Prostate gland (tissue), 2 donors: ENCODE measurements around the gene RRP1B. TPM values are rescaled to one million over a fixed set of nuclear protein-coding genes. Genes with fewer than 3 reads are reported as not detected.

Experiments used
- DNase-seq: peaks from one replicate; pipeline ENCODE4 v3.0.0-alpha.2; 2019; ENCODE audit warnings: low spot score
- H3K27ac ChIP-seq, 2 donors: fragments of 200-600 bp; sonication (generic); 2 replicates each; pipeline ENCODE4 v1.5.1; 2017 to 2019
- H3K27me3 ChIP-seq: fragments of 200-600 bp; sonication (generic); replicated peaks from 2 replicates; pipeline ENCODE4 v1.5.1; 2019; ENCODE audit not compliant: insufficient read depth
- H3K36me3 ChIP-seq, 2 donors: fragments of 200-600 bp; sonication (generic); 1 replicate in 1 of 2; 2 replicates in 1 of 2; pipeline versions ENCODE4 v1.5.1 to v1.8.1; 2017 to 2019
- H3K4me1 ChIP-seq: fragments of 200-600 bp; sonication (generic); replicated peaks from 2 replicates; pipeline ENCODE4 v1.5.1; 2019
- H3K4me3 ChIP-seq, 2 donors: fragments of 200-600 bp; sonication (generic); 2 replicates each; pipeline ENCODE4 v1.5.1; 2017 to 2019
- H3K9me3 ChIP-seq: fragments of 200-600 bp; sonication (generic); 2 replicates; pipeline ENCODE4 v1.5.1; 2017
- POLR2A ChIP-seq: fragments of 450-650 bp; IDR thresholded peaks from one replicate; pipeline ENCODE4 v1.6.1; 2016; ENCODE audit warnings: antibody characterized with exemption, mild to moderate bottlenecking
- POLR2AphosphoS5 ChIP-seq: sonication (generic); formaldehyde crosslinking; IDR thresholded peaks from one replicate; pipeline ENCODE4 v1.6.1; 2017; ENCODE audit warnings: antibody characterized with exemption
- WGBS: methylation state at CpG from one replicate; pipeline ENCODE4 v1.1.5; 2018; 5-methylcytosine and 5-hydroxymethylcytosine counted together
- intact Hi-C: fragments of 100-400 bp; cut with DNase I; formaldehyde crosslinking; loops from one replicate; pipeline ENCODE4 v1.14.2; 2022
- total RNA-seq, 2 donors: library from RNA; depleted of rRNA; stranded (reverse); fragments of >200 nt; gene quantifications; one replicate each; pipeline ENCODE4 v1.1.0, GENCODE V29; 2016
- TF ChIP-seq, protein P1 (sequence below), 4 experiments: fragments of 200-600 bp in 2 of 4; fragments of 450-650 bp in 2 of 4; sonication (generic) in 2 of 4; IDR thresholded peaks; 1 replicate in 3 of 4; 2 replicates in 1 of 4; pipeline ENCODE4 v1.5.1; 2016 to 2019; ENCODE audit warnings: antibody characterized with exemption in 4 of 4, mild to moderate bottlenecking in 2 of 4, moderate library complexity in 2 of 4

The RRP1B gene, protein sequence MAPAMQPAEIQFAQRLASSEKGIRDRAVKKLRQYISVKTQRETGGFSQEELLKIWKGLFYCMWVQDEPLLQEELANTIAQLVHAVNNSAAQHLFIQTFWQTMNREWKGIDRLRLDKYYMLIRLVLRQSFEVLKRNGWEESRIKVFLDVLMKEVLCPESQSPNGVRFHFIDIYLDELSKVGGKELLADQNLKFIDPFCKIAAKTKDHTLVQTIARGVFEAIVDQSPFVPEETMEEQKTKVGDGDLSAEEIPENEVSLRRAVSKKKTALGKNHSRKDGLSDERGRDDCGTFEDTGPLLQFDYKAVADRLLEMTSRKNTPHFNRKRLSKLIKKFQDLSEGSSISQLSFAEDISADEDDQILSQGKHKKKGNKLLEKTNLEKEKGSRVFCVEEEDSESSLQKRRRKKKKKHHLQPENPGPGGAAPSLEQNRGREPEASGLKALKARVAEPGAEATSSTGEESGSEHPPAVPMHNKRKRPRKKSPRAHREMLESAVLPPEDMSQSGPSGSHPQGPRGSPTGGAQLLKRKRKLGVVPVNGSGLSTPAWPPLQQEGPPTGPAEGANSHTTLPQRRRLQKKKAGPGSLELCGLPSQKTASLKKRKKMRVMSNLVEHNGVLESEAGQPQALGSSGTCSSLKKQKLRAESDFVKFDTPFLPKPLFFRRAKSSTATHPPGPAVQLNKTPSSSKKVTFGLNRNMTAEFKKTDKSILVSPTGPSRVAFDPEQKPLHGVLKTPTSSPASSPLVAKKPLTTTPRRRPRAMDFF
- 10 to 100 TPM; 22.7 to 38.3 TPM for total RNA-seq

DNA sequence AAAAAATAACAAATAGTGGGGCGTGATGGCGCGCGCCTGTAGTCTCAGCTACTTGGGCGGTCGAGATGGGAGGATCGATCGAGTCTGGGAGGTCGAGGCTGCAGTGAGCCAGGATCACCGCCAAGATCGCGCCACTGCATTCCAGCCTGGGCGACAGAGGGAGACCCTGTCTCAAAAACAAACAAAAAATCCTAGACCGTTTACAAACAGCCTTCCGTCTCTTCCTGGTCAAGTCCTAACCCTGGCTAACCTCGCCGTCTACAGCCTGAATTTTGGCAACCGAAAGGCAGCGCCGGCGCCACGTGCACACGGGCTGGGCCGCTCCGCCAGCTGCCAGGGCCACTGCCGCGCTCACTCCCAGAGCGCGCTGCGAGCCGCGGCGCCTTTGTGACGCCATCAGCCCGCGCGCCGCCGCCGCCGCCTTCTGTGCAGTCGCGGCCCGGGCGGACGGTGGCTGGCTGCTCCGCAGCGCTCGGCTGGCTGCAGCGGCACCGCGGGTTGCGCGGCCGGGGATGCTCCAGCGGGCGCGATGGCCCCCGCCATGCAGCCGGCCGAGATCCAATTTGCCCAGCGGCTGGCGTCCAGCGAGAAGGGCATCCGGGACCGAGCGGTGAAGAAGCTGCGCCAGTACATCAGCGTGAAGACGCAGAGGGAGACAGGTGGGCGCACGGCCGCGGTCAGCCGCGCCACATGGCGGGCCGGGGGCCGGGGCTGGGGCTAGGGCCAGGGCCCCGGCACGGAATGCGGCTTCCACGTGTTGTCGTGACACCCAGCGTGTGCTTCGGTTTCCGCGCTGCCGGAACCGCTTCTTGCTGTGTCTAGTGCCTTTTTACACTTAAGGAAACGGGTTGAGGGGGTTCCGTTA lies at the start of gene RRP1B, which contains the start of gene HSF2BP:
RRP1B (plus strand) TSS at position 425 of the 865 bp plus-strand sequence; CDS start at position 530, 105 bp downstream.
HSF2BP (minus strand) TSS at position 353 of the 865 bp plus-strand sequence. CDS start 1,392 bp downstream, outside the sequence.
- 3% methylated on average over 92 of the region's 92 CpGs for WGBS
- Histone ChIP-seq H3K9me3 (no peaks in the 10 kb centered on the region), H3K4me3 (peak within 1 kb of the TSS; percentile 72 to 87), H3K27ac (peak within 1 kb of the TSS; percentile 72 to 76), H3K27me3 (no peaks in the 10 kb centered on the region), H3K4me1 (peaks cover 7% of the 10 kb centered on the region), H3K36me3 (no peaks in the 10 kb centered on the region)
- DNase-seq, result peak; percentile 71
- intact Hi-C loops, result loop anchor here (5.0 kb wide), 1 partner anchor 128 kb away; the partner anchor contains the start of gene RRP1
- TF ChIP-seq POLR2A (peak; percentile 58), POLR2AphosphoS5 (peak; percentile 27)
- TF ChIP-seq, protein P1, sequence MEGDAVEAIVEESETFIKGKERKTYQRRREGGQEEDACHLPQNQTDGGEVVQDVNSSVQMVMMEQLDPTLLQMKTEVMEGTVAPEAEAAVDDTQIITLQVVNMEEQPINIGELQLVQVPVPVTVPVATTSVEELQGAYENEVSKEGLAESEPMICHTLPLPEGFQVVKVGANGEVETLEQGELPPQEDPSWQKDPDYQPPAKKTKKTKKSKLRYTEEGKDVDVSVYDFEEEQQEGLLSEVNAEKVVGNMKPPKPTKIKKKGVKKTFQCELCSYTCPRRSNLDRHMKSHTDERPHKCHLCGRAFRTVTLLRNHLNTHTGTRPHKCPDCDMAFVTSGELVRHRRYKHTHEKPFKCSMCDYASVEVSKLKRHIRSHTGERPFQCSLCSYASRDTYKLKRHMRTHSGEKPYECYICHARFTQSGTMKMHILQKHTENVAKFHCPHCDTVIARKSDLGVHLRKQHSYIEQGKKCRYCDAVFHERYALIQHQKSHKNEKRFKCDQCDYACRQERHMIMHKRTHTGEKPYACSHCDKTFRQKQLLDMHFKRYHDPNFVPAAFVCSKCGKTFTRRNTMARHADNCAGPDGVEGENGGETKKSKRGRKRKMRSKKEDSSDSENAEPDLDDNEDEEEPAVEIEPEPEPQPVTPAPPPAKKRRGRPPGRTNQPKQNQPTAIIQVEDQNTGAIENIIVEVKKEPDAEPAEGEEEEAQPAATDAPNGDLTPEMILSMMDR (IDR thresholded peaks at IDR 0.05), result peak in 2 of 4 experiments; percentile 37 to 52

DNA sequence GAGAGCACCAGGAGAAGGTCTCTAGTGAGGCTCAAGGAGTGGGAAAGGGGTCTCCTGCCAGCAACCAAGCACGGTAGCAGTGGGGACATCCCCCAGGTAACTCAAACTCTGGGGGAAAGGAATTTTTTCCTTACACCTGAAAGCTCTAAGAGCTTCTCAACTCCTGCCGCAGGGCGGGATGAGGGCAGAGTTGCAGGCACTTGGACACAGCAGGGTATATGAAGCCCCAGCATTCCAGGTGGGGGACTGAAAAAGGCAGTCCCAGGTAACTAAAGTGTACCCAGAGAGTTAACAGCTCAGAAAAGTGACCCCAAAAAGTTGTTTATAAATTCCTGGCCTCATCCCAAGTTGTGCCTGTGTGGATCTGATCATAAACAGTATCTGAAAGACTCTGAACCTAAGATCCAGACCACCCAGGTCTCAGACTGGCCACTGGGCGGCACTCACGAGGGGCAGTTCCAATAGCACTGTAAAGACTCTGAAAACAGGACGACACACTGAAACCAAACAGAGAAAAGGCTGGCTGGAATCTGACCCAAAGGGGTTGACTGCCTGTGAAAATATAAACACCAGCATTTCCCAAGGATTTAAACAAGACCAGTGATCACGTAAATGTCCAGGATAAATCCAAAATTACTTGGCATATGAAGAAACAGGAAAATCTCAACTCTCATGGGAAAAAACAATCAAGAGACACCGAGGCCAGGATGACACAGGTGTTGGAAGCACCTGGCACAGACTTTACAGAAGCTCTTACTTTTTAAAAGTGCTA lies 47.6 kb upstream of the RRP1B start:
- TF ChIP-seq POLR2AphosphoS5 (peak; percentile 58), POLR2A (no peak)
- TF ChIP-seq, protein P1 (IDR thresholded peaks at IDR 0.05), result peak; percentile 23 to 74 (median 63)
- 29% methylated on average over 8 of the region's 8 CpGs for WGBS
- intact Hi-C loops, result no loop called here
- peak; percentile 61 for DNase-seq
- Histone ChIP-seq H3K9me3 (no peaks in the 10 kb centered on the region), H3K27me3 (no peaks in the 10 kb centered on the region), H3K4me1 (no peaks in the 10 kb centered on the region), H3K4me3 (no peak overlapping the region), H3K36me3 (no peaks in the 10 kb centered on the region), H3K27ac (peak overlapping the region; percentile 35 to 51)

DNA sequence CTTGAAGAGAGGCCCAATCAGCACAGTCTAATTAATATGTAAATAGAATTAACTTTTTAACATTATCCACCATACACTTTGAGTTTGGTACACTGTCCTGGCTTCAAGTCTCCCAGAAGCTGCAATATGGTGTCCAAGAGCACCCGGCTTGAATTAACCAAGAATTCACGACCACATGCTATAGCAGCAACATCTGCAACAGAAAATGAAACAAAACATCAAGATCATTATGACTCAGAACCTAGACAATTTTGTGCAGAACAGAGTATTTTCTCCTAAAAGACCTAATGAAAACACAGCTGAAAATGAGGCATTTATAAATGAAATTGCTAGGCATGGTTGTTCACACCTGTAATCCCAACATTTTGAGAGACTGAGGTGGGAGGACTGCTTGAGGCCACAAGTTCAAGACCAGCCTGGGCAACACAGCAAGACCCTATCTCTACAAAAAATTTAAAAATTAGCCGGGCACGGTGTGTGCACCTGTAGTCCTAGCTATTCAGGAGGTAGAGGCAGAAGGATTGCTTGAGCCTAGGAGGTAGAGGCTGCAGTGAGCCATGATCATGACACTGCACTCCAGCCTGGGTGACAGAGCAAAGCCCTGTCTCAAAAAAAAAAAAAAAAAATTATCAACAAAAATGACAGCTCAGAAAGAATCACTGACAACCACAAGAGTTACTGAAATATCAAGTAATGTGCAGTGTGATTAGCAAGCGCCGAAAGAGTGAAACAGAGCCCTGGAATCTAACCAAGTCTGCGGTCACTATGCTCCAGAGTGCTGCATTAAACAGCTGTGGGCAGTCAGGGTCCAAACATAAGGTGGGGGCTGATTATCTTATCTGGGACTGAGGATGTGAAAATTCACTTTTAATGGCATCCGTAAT lies 45.4 kb upstream of the RRP1B start:
- Histone ChIP-seq H3K27me3 (no peaks in the 10 kb centered on the region), H3K36me3 (no peaks in the 10 kb centered on the region), H3K27ac (no peak overlapping the region), H3K9me3 (no peaks in the 10 kb centered on the region), H3K4me3 (no peak overlapping the region), H3K4me1 (no peaks in the 10 kb centered on the region)
- no peak for DNase-seq
- TF ChIP-seq, protein P1 (IDR thresholded peaks at IDR 0.05), result no peak
- TF ChIP-seq POLR2AphosphoS5, result no peak
- TF ChIP-seq POLR2A, result no peak
- intact Hi-C loops, result no loop called here
- 95% methylated on average over 8 of the region's 8 CpGs for WGBS
